H1 (cell line): ENCODE data around the gene TRPM1.

Source experiments
- ATF3 ChIP-seq: IDR thresholded peaks from 2 replicates; pipeline ENCODE4 v1.6.1; 2011; ENCODE audit warnings: low read depth, mild to moderate bottlenecking, low read length; ENCODE audit not compliant: insufficient read depth
- CTCF ChIP-seq, 3 experiments: IDR thresholded peaks; 1 replicate in 2 of 3; 2 replicates in 1 of 3; pipeline versions ENCODE4 v1.5.1 to v1.6.1; 2011; ENCODE audit warnings: low read length in 3 of 3, mild to moderate bottlenecking in 3 of 3, inconsistent platforms in 2 of 3, low read depth in 1 of 3, moderate library complexity in 1 of 3; ENCODE audit not compliant: insufficient read depth in 1 of 3; ENCODE audit errors: control extremely low read depth in 1 of 3
- EP300 ChIP-seq, 2 experiments: IDR thresholded peaks; 1 replicate in 1 of 2; 2 replicates in 1 of 2; pipeline ENCODE4 v1.6.1; 2011 to 2012; ENCODE audit warnings: low read depth in 2 of 2, low read length in 2 of 2, mild to moderate bottlenecking in 2 of 2, borderline replicate concordance in 1 of 2, inconsistent platforms in 1 of 2, moderate library complexity in 1 of 2
- EZH2 ChIP-seq: fragments of 200-600 bp; sonication (generic); IDR thresholded peaks from 2 replicates; pipeline ENCODE4 v1.7.1; 2012; ENCODE audit warnings: low read depth, mild to moderate bottlenecking, moderate library complexity, low read length, inconsistent platforms; ENCODE audit not compliant: severe bottlenecking
- GABPA ChIP-seq: IDR thresholded peaks from 2 replicates; pipeline ENCODE4 v1.6.1; 2011; ENCODE audit warnings: mild to moderate bottlenecking, low read length, moderate library complexity, borderline replicate concordance; ENCODE audit not compliant: insufficient read depth
- POLR2A ChIP-seq, 2 experiments: IDR thresholded peaks; 1 replicate in 1 of 2; 2 replicates in 1 of 2; pipeline ENCODE4 v1.6.1; 2011; ENCODE audit warnings: low read depth in 2 of 2, low read length in 2 of 2, mild to moderate bottlenecking in 2 of 2; ENCODE audit errors: control extremely low read depth in 1 of 2
- POLR2AphosphoS5 ChIP-seq: IDR thresholded peaks from 2 replicates; pipeline ENCODE4 v1.6.1; 2011; ENCODE audit warnings: low read depth, low read length
- RAD21 ChIP-seq, 2 experiments: IDR thresholded peaks in 1 of 2; conservative IDR thresholded peaks in 1 of 2; 2 replicates each; pipeline ENCODE4 v1.6.1; 2011; ENCODE audit warnings: low read depth in 2 of 2, low read length in 2 of 2, improper control_type of control experiment in 1 of 2, inconsistent platforms in 1 of 2, mild to moderate bottlenecking in 1 of 2, moderate library complexity in 1 of 2
- RFX5 ChIP-seq: IDR thresholded peaks from 2 replicates; pipeline ENCODE4 v1.6.1; 2011; ENCODE audit warnings: low read depth, low read length, improper control_type of control experiment, borderline replicate concordance
- SIN3A ChIP-seq, 2 experiments: IDR thresholded peaks in 1 of 2; conservative IDR thresholded peaks in 1 of 2; 2 replicates each; pipeline ENCODE4 v1.6.1; 2011 to 2012; ENCODE audit warnings: low read length in 2 of 2, improper control_type of control experiment in 1 of 2, low read depth in 1 of 2, mild to moderate bottlenecking in 1 of 2
- SIX5 ChIP-seq: IDR thresholded peaks from 2 replicates; pipeline ENCODE4 v1.6.1; 2011; ENCODE audit warnings: mild to moderate bottlenecking, low read depth, low read length
- SP1 ChIP-seq: IDR thresholded peaks from 2 replicates; pipeline ENCODE4 v1.6.1; 2011; ENCODE audit warnings: low read depth, low read length
- TBP ChIP-seq: IDR thresholded peaks from 2 replicates; pipeline ENCODE4 v1.6.1; 2011; ENCODE audit warnings: low read depth, low read length, improper control_type of control experiment
- YY1 ChIP-seq: IDR thresholded peaks from 2 replicates; pipeline ENCODE4 v1.6.1; 2011; ENCODE audit warnings: low read depth, mild to moderate bottlenecking, low read length

GRCh38 chr15:31062911-31063310, 38.6 kb downstream of the TRPM1 start:
- TF ChIP-seq CTCF (IDR thresholded peaks at IDR 0.05; ENCODE audit: control extremely low read depth in 1 of 3, insufficient read depth in 1 of 3, low read depth in 1 of 3, low read length in 3 of 3), result no peak
- no peak for TF ChIP-seq RFX5
- TF ChIP-seq EZH2, result no peak
- no peak for TF ChIP-seq YY1
- TF ChIP-seq ATF3, result no peak
- TF ChIP-seq GABPA, result no peak
- no peak for TF ChIP-seq SIN3A (conservative IDR thresholded peaks at IDR 0.05 in 1 of 2, IDR thresholded peaks at IDR 0.05 in 1 of 2; ENCODE audit: low read depth in 1 of 2, low read length in 2 of 2)
- no peak for TF ChIP-seq TBP
- TF ChIP-seq POLR2AphosphoS5, result no peak
- no peak for TF ChIP-seq SP1
- no peak for TF ChIP-seq POLR2A (IDR thresholded peaks at IDR 0.05; ENCODE audit: control extremely low read depth in 1 of 2, low read depth in 2 of 2, low read length in 2 of 2)
- no peak for TF ChIP-seq RAD21 (IDR thresholded peaks at IDR 0.05 in 1 of 2, conservative IDR thresholded peaks at IDR 0.05 in 1 of 2; ENCODE audit: low read depth in 2 of 2, low read length in 2 of 2)
- no peak for TF ChIP-seq EP300 (IDR thresholded peaks at IDR 0.05; ENCODE audit: borderline replicate concordance in 1 of 2, low read depth in 2 of 2, low read length in 2 of 2)
- TF ChIP-seq SIX5, result no peak
